NCI-H2107 treated with DMSO at 0.1 percent for 48 hours (cell line): ENCODE measurements around the gene DGKI.
"Not testable (repeated sequence)": the region's sequence is repeated elsewhere in the genome, so short reads cannot be mapped to it uniquely, and the experiment has no call there.

Experiments used
- DNase-seq: peaks from one replicate; lab custom pipeline; 2025; ENCODE audit not compliant: unreplicated experiment; lab: John Stamatoyannopoulos, UW

The DGKI gene

DNA sequence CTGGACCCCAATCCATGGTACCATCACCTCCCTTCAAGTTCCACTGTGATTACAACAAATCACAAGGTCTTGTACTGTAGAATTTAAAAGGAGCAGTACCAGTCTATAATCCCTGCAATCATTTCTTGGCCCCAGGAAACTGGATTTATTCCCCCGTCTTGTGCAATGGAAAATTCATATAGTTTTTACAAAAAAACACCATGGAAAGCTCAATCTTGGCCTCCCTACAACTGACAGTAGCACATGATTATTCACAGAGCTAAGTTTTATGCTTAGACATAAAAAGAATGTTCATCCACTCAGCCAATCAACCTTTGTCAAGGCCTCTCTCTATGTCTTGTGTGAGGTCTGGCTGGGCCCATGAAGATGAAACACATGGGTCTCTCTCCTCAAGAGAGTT is 10.2 kb downstream of the DGKI start:
- DNase-seq = no peak

DNA sequence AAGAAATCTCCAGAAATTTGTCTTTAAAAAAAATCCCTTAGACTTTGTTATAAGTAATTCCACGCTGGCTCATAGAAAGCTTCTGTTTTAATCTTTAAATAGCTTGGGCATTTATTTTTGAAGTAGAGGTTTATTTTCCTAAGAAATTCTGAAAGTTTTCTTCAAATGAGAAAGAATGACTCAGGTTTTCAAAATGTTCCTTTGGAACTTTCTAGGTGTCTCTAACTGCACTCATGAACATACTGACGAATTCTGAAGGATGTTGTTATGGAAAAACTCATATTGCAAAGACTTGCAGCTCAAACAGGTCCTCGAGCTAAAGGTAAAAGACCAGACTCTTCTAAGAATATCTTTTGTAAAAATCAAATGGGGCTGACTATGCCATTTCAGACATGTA is 10.7 kb downstream of the DGKI start:
- no peak for DNase-seq

DNA sequence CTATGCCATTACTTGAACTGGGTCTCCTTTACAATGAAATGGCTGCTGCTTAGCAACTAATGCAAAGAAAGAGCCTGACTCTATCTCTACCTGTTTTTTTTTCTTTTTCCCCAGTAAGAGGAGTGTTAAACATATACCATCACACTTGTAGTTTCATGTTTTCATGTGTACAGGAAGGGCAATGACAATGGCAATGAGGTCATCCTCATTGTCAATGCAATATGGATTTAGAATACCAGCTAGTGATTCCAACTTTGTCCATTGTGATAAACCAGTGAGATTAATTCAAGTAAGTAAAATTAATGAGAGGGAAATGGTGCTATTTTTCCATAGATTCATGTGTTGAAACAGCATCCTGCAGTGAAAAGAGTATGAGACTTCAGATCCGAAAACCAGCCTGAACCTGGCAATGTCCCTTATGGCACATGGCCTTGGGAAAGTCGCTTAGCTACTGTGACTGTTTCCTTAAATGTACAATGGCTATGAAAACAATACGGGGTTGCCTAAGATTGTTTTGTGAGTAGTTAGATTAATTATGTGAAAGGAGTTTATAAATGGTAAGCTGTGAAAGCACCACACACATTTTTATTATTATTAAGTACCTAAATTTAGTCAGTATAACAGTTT is 11.2 kb downstream of the DGKI start:
- DNase-seq = no peak

DNA sequence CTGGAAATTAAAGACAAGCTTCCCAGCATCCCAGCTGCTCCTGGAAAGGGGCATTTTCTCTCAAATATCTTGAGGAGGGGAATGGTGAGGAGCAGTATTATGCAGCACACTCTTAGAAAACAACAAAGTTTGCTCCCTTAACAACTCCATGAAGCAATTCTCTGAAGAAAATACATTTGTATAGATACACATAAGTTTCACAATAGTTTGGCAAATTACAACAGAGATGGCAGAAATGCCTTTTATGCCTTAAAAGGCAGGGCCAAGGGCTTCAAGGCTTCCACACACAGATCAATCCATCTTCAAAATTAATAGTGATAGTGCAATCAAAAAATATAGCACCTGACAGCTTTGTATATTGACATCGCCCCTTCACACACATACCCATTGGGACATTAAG is 12.2 kb downstream of the DGKI start:
- no peak for DNase-seq

DNA sequence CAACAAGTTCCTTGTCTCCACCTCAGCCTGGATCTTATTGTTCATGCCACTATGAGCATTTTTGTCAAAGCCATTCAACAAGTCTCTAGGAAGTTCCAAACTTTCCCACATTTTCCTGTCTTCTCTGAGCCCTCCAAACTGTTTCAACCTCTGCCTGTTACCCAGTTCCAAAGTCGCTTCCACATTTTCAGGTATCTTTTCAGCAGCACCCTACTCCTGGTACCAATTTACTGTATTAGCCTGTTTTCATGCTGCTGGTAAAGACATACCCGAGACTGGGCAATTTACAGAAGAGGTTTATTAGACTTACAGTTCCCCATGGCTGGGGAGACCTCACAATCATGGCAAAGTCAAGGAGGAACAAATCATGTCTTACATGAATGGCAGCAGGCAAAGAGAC is 13.8 kb downstream of the DGKI start:
- DNase-seq = not testable (repeated sequence)

DNA sequence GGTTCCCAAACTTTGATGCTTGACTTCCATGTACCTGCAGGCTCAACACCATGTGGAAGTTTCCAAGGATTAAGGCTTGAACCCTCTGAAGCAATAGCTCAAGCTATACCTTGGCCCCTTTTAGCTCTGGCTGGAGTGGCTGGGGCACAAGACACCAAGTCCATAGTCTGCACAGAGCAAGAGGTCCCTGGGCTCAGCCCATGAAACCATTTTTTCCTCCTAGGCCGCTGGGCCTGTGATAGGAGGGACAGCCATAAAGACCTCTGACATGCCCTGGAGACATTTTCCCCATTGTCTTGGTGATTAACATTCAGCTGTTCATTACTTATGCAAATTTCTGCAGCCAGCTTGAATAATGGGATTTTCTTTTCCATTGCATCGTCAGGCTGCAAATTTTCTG is 14.4 kb downstream of the DGKI start:
- DNase-seq = no peak

DNA sequence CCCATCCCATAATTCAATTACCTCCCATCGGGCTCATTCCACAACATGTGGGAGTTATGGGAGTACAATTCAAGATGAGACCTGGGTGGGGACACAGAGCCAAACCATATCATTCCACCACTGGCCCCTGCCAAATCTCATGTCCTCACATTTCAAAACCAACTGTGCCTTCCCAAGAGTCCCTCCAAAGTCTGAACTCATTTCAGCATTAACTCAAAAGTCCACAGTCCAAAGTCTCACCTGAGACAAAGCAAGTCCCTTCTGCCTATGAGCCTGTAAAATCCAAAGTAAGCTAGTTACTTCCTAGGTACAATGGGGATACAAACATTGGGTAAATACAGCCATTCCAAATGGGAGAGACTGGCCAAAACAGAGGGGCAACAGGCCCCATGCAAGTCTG is 15.2 kb downstream of the DGKI start:
- not testable (repeated sequence) for DNase-seq

DNA sequence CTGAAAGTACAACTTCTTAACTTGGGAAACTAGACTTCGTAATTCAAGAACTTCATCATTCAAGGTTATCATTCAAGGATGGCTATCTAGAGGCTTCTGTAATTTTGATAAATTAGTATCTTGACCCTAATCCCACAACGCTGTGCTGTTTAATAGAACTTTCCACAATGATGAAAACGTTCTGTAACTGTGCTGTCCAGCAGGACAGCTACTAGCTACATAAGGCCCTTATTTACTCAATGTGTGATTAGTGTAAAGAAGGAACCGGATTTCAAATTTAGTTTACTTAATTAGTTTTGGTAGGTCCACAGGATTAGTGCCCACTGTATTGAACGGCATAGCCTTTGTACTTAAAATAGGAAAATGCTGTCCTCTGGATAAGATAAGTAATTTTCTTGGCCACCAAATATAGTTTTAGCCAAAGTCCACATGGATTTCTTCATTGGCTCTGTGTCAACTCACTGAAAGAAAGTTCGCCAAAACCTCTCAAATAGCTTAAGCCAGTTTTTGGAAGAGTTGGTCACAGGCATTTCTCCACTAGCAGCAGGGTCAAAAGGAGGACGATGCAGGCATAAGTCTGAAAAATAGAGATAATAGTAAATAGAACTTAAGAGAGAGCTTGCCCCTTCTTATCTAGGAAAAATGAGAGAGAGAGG is 17.3 kb downstream of the DGKI start:
- DNase-seq = no peak

DNA sequence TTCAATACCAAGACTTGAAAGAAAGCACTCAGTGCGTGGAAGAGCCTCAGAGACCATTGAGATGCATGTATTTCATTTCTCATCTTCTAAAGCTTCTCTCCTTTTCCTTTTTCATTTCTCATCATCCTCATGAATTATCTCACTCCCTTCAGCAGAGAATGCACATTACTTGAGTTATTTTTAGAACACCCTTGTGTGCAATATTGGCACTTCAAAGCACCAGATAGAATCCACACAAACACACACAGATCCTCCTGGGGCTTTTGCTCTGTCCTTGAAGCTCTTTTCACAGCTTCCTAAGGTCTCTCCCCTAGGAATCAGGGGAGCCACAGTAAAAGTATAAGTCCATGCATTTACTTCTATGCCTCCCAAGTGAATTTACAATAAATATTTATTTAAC is 18.3 kb downstream of the DGKI start:
- DNase-seq = no peak

DNA sequence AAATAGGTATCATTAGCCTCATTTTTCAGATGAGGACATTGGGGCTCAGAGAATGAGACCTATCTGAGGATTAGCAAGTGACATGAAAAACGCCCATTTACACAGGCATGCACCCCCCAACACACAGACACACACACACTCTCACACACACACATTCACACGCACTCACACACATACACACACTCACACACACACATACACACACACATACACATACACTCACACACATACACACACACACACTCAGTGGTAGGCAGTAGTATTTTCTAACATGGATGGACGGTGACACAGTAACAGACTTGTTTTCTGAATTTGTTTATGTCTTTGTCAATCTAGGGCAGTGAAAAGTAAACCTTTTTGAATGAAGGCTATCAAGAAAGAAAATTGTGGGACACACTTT is 21.3 kb downstream of the DGKI start:
- no peak for DNase-seq

DNA sequence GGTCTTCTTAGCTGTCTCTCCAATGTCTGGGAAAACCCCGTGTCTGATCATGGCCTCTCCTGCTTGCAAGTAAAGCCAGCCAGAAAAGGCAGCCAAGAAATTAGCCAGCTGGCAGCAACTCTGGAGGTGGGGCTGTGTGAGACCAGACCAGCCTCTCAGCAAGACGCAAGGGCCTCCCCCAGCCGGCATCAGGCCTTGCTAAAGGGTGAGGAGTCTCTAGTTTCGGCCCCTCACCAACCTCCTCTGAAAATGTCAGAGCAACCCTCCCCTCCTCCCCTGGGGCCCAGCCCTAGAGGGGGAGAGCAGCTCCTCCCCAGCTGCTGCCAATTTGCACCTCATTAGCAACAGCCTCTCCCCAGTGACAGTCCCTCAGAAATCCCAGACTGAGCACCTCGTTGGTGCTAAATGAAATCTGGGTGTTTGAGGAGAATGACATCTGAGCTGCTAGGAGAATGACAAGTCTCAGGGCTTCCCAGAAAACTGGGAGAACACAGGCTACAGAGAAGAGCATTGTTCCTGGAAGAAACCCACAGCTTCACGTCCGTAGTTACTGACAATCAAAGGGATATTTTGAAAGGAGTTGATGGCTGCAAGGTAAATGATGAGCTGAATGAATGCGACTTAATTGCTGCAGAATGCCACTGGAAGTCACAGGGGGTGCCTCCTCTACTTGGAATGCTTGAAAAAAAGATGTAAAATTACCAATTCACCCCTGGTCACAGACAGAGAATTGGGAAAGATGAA is 25.9 kb downstream of the DGKI start:
- peak; percentile 80 for DNase-seq

DNA sequence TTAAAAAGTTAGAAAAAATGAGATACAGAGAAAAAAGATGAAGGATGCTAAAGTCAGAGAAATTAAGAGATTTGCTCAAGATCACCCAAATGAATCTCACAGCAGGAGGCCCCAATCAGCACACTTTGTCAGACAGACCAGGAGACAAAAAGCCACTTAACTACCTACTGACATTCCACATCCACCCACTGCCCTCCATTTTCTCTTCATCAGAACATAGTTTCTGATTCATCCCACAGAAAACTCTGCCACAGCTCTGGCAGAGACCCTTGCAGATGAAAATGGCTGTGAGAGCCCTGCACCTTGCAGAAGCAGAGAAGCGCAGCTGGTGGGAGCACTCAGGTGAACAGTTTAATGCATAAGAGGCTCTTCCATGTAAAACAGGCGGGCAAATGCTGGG is 26.6 kb downstream of the DGKI start:
- DNase-seq = peak; percentile 74

DNA sequence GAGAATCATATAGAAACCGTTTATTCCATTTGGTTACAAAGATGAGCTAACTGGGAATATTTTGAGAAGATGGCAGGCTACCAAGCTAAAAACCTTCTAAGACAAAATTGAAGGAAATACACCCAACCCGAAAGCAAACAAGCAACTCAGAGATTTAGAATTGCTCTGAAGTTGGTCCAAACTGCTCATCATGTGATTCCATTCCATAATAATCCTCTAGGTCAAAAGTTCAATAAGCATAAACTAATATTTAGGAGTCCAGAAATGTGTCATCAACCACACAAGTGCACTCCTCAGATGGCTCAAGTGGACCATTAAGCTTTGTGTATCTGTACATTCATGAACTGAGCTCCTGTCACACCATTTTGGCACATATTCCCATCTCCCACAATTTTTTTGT is 28.7 kb downstream of the DGKI start:
- no peak for DNase-seq

DNA sequence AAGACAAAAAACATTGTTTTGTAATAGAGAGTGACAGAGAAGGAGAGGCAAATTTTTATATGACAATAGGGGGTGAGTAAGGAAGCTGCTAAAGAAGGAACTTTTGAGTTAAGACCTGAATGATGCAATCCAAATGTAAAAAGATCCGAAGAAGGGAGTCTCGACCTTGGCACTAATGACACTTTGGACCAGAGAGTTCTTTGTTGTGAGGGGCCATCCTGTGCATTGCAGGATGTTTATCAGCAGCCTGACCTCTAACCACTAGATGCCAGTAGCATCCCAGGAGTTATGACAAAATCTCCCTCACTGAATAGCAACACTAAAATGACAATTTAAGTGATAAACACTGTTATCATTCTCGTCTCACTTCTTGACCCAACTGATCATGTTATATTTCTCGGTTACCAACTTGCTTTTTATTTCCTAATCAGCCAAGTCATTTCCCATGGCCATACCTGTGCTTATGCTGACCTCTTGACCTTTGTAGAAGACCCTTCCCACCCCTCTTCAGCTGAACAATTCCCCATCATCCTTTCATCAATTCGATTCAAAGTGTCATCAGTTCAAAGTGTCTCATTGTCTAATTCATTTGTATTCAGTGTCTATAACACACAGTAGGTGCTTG is 30.0 kb downstream of the DGKI start:
- no peak for DNase-seq

DNA sequence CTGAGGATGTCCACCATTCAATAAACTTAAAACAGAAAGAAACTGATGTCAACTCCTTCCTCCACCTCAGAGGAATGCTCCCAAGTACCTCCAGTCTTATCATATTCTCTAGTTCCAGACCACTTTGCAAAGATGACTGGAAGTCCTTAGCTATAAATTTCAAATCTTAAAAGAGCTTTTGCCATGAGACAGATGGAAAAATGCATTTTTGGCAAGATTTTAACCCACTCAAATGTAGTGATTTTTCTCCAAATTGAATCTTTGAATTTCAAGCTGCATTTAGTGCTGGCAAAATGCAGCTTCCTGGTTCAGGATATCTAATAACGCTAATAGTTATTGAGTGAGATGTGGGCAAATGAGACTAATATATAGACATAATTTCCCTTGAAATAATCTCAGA is 33.2 kb downstream of the DGKI start:
- no peak for DNase-seq

DNA sequence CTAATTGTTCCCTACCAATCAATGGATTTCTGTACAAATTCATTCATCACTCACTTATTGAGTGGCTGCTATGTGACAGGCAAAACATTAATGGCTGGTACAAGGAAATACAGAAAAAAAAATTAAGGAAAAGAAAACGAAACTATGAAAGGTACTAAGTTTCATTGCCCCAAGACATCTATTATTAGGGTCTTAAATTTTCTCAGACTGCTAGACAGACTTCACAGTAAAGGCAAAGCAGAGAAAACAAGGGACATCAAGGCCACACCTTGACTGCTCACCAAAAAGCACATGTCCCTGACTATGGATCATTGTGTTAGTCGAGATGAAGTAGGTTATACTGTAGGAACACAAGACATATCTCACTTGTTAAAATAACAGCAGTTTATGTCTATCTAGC is 36.5 kb downstream of the DGKI start:
- DNase-seq = no peak

DNA sequence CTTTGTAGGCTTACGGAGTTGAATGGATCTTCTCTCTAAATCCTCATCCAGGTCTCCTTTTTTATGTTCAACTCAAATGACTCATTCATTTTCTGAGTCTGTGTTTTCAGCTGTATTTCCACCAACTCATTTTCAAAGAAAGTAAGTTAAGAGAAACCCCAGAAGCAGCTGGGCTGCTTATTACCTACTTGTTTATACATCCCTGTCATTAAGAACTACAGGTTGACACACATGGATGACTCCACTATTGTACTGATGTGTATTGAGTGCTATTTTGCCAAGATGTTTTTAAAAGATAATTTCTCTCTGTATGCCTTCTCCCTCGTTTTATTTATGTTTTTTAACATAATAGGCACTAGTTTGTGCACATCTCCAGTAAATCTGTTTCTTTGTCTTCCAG is 41.9 kb downstream of the DGKI start:
- peak; percentile 68 for DNase-seq

DNA sequence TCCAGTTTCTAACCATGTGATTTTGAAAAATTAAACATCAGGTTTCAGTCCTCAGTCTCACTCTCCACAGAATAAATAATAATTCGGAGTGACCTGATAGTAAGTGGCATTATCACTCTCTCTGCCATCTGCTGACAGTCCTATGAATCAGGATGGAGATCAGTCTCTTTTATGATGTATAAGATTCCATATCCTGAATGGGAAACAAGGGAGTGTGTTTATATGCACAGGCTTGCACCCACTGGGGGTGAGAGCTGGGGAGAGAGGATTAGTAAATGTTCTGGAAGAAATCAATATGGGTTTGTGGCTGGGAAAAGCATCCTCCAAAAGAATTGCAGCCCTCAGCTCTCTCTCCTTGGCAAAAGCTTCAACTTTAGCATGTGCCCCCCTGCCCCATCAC is 45.3 kb downstream of the DGKI start:
- DNase-seq = no peak

DNA sequence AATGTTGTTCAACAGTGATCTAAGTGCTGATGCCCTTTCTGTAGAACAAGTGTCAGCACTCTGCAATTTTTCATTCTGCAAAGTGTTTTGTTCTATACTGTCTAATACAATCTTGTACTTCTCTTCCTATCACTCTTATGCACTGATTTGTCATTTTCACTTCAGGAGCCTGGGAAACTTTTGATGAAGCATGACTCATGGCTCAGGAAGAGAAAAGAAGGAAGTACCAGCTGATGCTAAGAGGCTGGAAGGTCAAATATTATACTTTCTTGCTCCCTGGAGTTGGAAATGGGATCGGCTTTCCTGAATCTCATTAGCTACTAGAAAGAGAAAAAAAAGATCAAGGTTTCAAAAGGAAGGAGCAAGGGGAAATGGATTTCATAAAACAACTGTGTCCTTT is 45.8 kb downstream of the DGKI start:
- DNase-seq = no peak

DNA sequence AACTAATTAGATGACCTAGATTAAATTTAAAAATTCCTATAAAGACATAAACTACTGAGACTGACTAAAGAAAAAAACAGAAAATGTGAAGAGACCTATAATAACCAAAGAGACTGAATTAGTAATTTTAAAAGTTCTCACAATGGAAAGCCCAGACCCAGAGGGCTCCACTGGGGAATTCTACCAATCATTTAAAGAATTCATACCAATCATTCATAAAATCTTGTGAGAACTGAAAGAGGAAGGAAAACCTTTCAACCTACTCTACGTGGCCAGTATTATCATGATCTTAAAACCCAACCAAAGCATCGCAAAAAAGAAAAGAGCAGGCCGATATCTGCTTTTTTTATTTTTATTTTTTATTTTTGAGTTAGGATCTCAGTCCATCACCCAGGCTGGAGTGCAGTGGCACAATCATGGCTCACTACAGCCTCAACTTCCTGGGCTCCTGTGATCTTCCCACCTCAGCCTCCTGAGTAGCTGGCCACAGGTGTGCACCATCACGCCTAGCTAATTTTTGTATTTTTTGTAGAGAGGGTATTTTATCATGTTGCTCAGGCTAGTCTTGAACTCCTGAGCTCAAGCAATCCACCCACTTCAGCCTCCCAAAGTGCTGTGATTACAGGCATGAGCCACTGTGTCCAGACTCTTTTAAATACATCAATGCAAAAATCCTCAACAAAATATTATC is 48.6 kb downstream of the DGKI start:
- no peak for DNase-seq

DNA sequence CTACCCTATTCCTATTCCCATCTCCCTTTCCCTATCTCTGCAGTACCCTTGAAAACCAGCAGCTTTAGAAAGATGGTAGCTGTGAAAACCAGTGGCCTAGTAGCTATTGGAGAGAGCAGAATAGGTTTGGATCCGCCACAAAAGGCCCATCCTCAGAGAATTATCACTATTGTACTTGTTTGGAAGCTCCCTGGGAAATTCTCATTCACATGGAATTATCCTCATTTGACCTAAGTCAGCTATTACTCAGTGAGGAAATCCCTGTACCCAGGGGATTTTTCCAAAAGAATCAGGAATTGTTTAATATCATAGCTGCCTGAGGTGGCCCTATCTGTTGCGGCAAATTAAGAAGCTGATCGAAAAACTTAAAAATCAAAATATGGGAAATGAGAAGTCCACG is 51.6 kb downstream of the DGKI start:
- DNase-seq = no peak

DNA sequence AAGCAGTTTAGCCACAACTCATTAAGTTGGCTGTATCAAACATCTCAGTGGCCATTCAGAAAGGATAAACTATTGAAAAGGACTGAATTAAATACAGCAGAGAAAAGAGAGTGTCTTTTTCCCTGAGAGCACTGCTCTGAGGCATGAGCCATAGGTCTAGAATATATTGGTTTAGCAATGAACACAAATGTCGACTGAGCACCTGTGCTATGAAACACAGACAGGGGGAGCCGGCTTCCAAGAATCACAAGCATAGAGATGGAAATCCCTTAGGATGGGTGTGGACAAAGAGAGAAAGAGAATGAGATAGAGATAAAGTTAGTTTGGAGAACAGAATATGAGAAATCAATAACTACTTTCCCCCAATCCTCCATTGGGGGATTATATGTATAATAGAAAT is 54.8 kb downstream of the DGKI start:
- DNase-seq = no peak
